ENCODE measurements around the gene APOA5.

DNA sequence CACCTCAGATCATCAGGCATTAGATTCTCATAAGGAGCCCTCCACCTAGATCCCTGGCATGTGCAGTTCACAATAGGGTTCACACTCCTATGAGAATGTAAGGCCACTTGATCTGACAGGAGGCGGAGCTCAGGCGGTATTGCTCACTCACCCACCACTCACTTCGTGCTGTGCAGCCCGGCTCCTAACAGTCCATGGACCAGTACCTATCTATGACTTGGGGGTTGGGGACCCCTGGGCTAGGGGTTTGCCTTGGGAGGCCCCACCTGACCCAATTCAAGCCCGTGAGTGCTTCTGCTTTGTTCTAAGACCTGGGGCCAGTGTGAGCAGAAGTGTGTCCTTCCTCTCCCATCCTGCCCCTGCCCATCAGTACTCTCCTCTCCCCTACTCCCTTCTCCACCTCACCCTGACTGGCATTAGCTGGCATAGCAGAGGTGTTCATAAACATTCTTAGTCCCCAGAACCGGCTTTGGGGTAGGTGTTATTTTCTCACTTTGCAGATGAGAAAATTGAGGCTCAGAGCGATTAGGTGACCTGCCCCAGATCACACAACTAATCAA, 40.2 kb upstream of the APOA5 start:
- no peak for TF ChIP-seq EZH2 (IDR thresholded peaks at IDR 0.05)
- no peak for TF ChIP-seq POLR2AphosphoS5 (IDR thresholded peaks at IDR 0.05; ENCODE audit: borderline replicate concordance, low read depth, low read length)

All from SK-N-MC (cell line).